GM18868 (cell line): ENCODE results near the gene PCBP4.

Experiments used
- ATAC-seq: cut with Tn5 transposase; IDR thresholded peaks from one replicate; pipeline ENCODE4 v1.9.1; 2021; ENCODE audit warnings: mild to moderate bottlenecking, moderate library complexity; ENCODE audit not compliant: unreplicated experiment

Gene PCBP4

GRCh38 chr3:51955893-51956770 lies 11.1 kb downstream of the PCBP4 start:
- ATAC-seq = no peak

DNA sequence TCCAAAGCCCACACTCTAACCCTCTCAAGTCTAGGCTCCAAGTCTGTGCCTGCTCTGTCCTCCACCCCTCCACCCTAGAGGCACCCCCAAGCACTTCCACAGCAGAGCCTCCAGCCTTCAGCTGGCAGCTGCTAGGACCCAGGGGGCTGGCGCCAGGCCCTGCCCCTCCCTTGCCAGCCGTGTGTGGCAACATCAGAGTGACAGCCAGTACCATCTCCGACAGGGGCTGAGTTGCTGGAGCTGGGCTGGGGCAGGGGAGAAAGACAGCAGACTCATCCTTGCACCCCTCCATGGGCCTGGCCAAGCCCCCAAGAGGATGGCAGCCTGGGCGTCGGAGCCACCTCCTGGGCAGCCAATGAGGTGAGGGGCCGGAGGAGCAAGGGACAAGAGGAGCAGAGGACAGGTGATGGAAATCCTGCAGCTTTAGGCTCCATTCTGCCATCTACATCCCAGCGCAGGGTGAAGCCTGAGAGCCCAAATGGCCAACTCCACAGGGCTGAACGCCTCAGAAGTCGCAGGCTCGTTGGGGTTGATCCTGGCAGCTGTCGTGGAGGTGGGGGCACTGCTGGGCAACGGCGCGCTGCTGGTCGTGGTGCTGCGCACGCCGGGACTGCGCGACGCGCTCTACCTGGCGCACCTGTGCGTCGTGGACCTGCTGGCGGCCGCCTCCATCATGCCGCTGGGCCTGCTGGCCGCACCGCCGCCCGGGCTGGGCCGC lies 11.9 kb downstream of the PCBP4 start, which contains the start of gene GPR62:
TSS of gene GPR62 (plus strand) at position 207 of the 718 bp plus-strand sequence. CDS start at position 479, 272 bp downstream.
- ATAC-seq = no peak

GRCh38 chr3:51954713-51955112 lies 12.5 kb downstream of the PCBP4 start:
- ATAC-seq = no peak

DNA sequence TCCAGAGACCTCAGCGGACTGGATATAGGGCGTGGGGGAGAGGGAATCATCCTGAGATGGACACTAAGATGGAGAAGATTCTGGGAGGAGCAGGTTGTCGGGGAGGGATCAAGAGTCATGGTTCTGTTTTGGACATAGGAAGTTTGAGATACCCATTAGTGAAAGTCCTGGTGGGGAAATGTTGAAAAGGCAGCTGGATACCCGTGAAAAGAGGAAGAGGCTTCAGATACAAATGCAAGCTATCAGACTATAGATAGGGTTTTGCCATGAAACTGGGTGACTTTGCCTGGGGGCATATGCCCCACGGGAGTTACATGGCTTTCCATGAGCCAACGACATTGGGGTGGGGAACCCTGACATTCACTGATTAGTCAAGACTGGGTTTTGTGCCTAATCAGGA lies 13.1 kb downstream of the PCBP4 start:
- no peak for ATAC-seq

GRCh38 chr3:51953445-51953844 lies 13.8 kb downstream of the PCBP4 start:
- ATAC-seq = no peak

DNA sequence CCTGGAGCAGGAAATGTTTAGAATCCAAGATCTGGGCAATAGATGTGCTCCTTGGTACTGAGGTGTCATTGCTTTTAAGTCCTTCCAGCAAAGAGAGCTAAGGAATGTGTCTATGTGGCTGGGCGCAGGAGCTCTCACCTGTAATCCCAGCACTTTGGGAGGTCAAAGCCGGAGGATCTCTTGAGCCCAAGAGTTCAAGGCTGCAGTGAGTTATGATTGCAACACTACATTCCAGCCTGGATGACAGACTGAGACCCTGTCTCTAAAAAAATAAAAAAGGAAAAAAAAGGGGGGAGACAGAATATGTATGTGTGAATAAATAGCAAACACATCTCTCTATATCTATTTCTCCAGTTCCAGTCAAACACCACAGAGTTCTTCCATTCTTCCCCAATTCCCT lies 16.4 kb downstream of the PCBP4 start:
- ATAC-seq = no peak

DNA sequence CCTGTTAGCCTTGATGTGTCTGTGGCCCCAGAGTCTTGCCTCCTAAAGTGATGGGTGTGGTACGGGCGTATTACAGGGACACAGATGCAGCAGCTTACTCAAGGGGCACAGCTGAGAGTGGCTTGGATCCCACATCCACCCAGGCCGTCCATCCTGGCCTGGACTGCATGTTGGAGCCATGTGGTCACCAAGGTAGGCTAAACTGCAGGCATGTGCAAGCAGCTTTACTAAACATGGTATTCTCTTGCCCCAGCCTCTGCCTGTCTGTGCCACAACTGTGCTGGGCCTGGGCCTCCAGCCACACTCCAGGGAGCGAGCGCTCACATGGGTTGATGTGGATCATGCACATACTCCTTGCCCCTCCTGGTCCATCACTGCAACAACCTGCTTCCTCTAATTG lies 18.1 kb downstream of the PCBP4 start:
- no peak for ATAC-seq

DNA sequence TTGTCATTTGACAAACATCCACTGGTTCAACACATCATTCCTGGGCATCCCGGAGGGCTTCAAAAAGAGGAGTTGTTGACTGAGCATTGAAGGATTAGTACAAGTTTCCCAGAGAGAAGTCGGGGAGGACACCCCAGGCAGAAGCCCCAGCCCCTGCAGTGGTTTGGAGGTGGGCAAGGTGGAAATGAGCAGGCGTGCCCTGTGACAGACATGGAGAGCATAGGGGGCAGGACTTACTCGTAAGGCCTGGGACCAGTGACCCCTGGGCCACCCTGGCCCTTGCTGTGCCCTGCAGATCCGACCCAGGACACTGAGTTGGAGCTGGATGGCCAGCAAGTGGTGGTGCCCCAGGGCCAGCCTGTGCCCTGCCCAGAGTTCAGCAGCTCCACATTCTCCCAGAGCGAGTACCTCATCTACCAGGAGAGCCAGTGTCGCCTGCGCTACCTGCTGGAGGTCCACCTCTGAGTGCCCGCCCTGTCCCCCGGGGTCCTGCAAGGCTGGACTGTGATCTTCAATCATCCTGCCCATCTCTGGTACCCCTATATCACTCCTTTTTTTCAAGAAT lies 19.2 kb downstream of the PCBP4 start:
- no peak for ATAC-seq

DNA sequence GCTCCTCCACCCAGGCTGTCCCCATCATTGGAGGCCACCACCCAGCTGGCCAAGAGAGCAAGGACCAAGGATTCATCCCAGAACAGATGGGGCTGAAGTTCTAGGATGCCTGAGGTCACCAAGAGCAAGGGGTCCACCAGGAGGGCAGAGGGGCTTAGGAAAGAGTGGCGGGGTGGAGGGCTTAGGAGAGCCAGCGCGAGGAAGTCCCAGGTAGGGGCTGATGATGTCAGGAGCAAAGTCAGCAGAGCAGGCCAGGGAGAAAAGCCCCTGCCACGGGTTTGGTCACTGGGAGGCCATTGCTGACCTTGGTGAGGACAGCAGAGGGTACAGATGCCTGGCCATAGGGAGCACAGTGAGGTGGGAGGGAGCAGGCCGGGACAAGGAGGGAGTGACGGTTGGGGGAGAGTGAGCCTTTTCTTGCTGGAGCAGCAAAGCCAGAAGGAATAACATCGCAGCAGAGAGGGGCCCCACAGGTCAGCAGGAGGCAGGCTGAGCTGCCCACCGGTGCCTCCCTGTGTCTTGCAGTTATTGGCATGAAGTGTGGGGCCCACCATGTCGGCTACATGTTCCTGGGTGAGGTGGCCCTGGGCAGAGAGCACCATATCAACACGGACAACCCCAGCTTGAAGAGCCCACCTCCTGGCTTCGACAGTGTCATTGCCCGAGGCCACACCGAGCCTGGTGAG lies 19.9 kb downstream of the PCBP4 start:
- no peak for ATAC-seq

GRCh38 chr3:51946796-51947195 lies 20.5 kb downstream of the PCBP4 start:
- ATAC-seq = no peak

DNA sequence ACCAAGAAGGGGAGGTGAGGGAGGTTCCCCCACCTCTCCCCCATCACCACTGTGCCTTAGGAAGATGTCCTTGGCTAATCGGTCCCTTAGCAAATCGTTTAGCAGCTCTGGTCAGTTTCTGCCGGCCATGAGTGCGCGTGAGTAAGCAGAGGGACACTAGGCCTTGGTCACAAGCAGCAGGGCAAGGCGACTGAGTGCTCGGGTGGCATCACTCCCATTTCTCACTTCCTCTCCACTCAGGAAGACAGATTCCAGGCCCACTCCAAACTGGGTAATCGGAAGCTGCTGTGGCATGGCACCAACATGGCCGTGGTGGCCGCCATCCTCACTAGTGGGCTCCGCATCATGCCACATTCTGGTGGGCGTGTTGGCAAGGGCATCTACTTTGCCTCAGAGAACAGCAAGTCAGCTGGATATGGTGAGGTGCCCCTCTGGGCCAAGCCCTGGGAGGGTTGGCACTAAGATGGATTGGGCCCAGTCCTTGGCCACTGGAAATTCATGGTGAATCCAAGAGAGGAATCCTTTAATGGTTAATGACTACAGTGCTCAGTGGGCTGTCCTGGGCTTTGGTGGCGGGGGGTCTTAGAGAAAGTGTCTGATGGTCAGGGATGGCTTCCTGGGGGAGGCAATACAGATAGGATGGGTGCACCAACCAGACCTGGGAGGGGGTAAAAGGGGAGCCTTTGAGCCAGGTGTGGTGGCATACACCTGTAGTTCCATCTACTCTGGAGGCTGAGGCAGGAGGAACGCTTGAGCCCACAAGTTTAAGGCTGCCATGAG lies 21.1 kb downstream of the PCBP4 start:
- ATAC-seq = no peak

GRCh38 chr3:51945031-51945840 lies 22.0 kb downstream of the PCBP4 start:
- ATAC-seq = no peak

- no peak for ATAC-seq
These were observed 22.7 kb downstream of the PCBP4 start for GRCh38 chr3:51944451-51945021.

GRCh38 chr3:51943451-51944391 lies 23.5 kb downstream of the PCBP4 start:
- no peak for ATAC-seq

GRCh38 chr3:51942603-51943450 lies 24.4 kb downstream of the PCBP4 start:
- ATAC-seq = peak; percentile 36

- ATAC-seq = peak; percentile 93
These were observed 25.3 kb downstream of the PCBP4 start, which contains the start of the genes PARP3 and RRP9 for GRCh38 chr3:51941798-51942602. PARP3 (plus strand) TSS chr3:51942363; CDS start chr3:51943356, 993 bp downstream. RRP9 (minus strand) TSS chr3:51941904; CDS start chr3:51941867, 37 bp downstream.
